Measurements from ENCODE around the gene SELENOV.
A peak's percentile ranks its signal among the peaks of the same experiment; 100 is the strongest.
"Not testable (repeated sequence)": the region's sequence is repeated elsewhere in the genome, so short reads cannot be mapped to it uniquely, and the experiment has no call there.

SELENOV gene

GRCh38 chr19:39471756-39472536, 43.0 kb upstream of the SELENOV start:
- ChIA-PET CTCF (no interaction called here), POLR2A (ENCODE audit: low non-redundant PET) (no interaction called here)
- H3K27ac ChIP-seq: no peak overlapping the region
- TF ChIP-seq CTCF (conservative IDR thresholded peaks at IDR 0.05; ENCODE audit: low read depth): no peak
- no peak for DNase-seq (ENCODE audit: low spot score)

- TF ChIP-seq CTCF (conservative IDR thresholded peaks at IDR 0.05; ENCODE audit: low read depth): no peak
- POLR2A ChIA-PET (ENCODE audit: low non-redundant PET): no interaction called here
Measured at GRCh38 chr19:39472746-39473442, 42.0 kb upstream of the SELENOV start.

GRCh38 chr19:39473443-39473960, 41.4 kb upstream of the SELENOV start:
- H3K27ac ChIP-seq: no peak overlapping the region
- no peak for DNase-seq (ENCODE audit: low spot score)
- TF ChIP-seq CTCF (conservative IDR thresholded peaks at IDR 0.05; ENCODE audit: low read depth): no peak
- ChIA-PET CTCF (interaction anchor here (0.6 to 1.7 kb wide), 8 partner anchors 13 to 38 kb away, joined by 3 to 8 read pairs (median 4); no protein-coding TSS in a partner anchor), POLR2A (ENCODE audit: low non-redundant PET) (no interaction called here)

More at GRCh38 chr19:39472746-39473442, 42.0 kb upstream of the SELENOV start:
- H3K27ac ChIP-seq: no peak overlapping the region
- CTCF ChIA-PET: interaction anchor here (0.6 to 1.5 kb wide), 2 partner anchors 22 to 25 kb away, joined by 3 to 4 read pairs; no protein-coding TSS in a partner anchor
- DNase-seq (ENCODE audit: low spot score): no peak

GRCh38 chr19:39474139-39474620, 40.8 kb upstream of the SELENOV start:
- ChIA-PET POLR2A (ENCODE audit: low non-redundant PET) (interaction anchor here (0.5 kb wide), 1 partner anchor 950 kb away, joined by 3 read pairs; no protein-coding TSS in a partner anchor), CTCF (interaction anchor here (0.5 to 1.7 kb wide), 16 partner anchors 9 to 511 kb away, joined by 3 to 8 read pairs (median 3); partner anchors contain the start of gene SUPT5H)
- no peak overlapping the region for H3K27ac ChIP-seq
- TF ChIP-seq CTCF (conservative IDR thresholded peaks at IDR 0.05; ENCODE audit: low read depth): peak; percentile 91
- peak; percentile 38 for DNase-seq (ENCODE audit: low spot score)

GRCh38 chr19:39475748-39476147, 39.2 kb upstream of the SELENOV start:
- no peak for DNase-seq (ENCODE audit: low spot score)
- POLR2A ChIA-PET (ENCODE audit: low non-redundant PET): interaction anchor here (0.6 kb wide), 1 partner anchor 40 kb away, joined by 10 read pairs; the partner anchor contains the start of gene RPS16
- CTCF ChIA-PET: interaction anchor here (0.6 to 0.9 kb wide), 3 partner anchors 14 to 514 kb away, joined by 3 to 6 read pairs (median 4); no protein-coding TSS in a partner anchor
- TF ChIP-seq CTCF (conservative IDR thresholded peaks at IDR 0.05; ENCODE audit: low read depth): no peak
- H3K27ac ChIP-seq: peak overlapping the region; percentile 17

GRCh38 chr19:39479319-39479801, 35.6 kb upstream of the SELENOV start:
- DNase-seq (ENCODE audit: low spot score); CTCF ChIA-PET; POLR2A ChIA-PET (ENCODE audit: low non-redundant PET): not testable (repeated sequence)
- peak overlapping the region; percentile 78 for H3K27ac ChIP-seq

All from RWPE1 (cell line).